Hippocampal formation (tissue), 2 donors: ENCODE results near the gene UBL7.
A peak's percentile ranks its signal among the peaks of the same experiment; 100 is the strongest.

Experiments
- DNase-seq, 2 donors: peaks; one replicate each; lab custom pipeline; 2025; lab: John Stamatoyannopoulos, UW

UBL7 gene

GRCh38 chr15:74408385-74408784 is 52.6 kb downstream of the UBL7 start:
- no peak for DNase-seq

- no peak for DNase-seq
Observed at GRCh38 chr15:74406992-74407705, 53.8 kb downstream of the UBL7 start.

- no peak for DNase-seq
Observed at GRCh38 chr15:74406517-74406916, 54.4 kb downstream of the UBL7 start.

GRCh38 chr15:74405823-74406222 is 55.1 kb downstream of the UBL7 start:
- no peak for DNase-seq

GRCh38 chr15:74403991-74404563 is 56.9 kb downstream of the UBL7 start:
- DNase-seq: peak in 1 of 2 donors; percentile 40

- no peak for DNase-seq
Observed at GRCh38 chr15:74403588-74403919, 57.4 kb downstream of the UBL7 start.

- peak in 1 of 2 donors; percentile 15 for DNase-seq
Observed at GRCh38 chr15:74402873-74403587, 57.9 kb downstream of the UBL7 start.

GRCh38 chr15:74402337-74402841 is 58.6 kb downstream of the UBL7 start:
- DNase-seq: no peak

GRCh38 chr15:74400915-74401757 is 59.8 kb downstream of the UBL7 start:
- no peak for DNase-seq

GRCh38 chr15:74400313-74400860 is 60.6 kb downstream of the UBL7 start:
- DNase-seq: no peak

GRCh38 chr15:74399511-74400312 is 61.2 kb downstream of the UBL7 start:
- DNase-seq: no peak

GRCh38 chr15:74399100-74399499 is 61.9 kb downstream of the UBL7 start:
- no peak for DNase-seq

GRCh38 chr15:74398183-74398582 is 62.8 kb downstream of the UBL7 start:
- DNase-seq: no peak

GRCh38 chr15:74397239-74398068 is 63.5 kb downstream of the UBL7 start:
- no peak for DNase-seq

GRCh38 chr15:74396445-74397238 is 64.3 kb downstream of the UBL7 start:
- no peak for DNase-seq

- no peak for DNase-seq
Observed at GRCh38 chr15:74396146-74396438, 64.9 kb downstream of the UBL7 start.
